GM19240 (cell line): ENCODE measurements around the gene SH3BP2.

Source experiments
- DNase-seq: peaks from one replicate; pipeline ENCODE4 v3.0.0; 2011; ENCODE audit warnings: low spot score; ENCODE audit not compliant: insufficient read length

Gene SH3BP2

DNA sequence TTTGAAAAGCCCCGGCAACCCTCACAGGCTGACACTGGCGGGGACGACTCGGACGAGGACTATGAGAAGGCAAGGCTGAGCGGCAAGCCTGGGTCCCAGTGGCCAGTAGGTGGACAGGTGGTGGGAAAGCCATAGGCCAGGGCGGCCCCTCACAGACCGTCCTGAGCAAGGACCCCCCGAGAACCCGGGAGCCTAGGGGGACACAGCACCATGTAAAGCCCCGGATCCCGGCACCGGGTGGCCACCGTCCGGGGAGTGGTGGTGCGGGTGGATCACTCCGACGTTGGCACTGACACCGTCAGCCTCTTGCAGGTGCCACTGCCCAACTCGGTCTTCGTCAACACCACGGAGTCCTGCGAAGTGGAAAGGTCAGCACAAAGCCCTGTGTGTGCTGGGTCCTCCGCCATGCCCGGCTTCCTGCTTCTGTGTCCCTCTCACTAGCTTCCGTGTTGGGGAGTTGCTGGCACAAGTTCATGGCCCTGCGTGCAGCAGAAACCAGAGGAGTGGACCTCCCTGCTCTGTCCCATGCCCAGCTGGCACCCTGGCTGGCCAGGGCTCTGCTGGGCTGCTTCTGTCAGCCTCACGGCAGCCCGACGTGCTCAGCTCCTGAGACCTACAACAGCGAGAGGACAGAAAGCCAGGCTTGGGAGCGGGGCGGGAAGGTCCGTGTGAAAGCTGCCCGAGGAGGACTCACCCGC lies 38.9 kb downstream of the SH3BP2 start:
- DNase-seq: no peak

DNA sequence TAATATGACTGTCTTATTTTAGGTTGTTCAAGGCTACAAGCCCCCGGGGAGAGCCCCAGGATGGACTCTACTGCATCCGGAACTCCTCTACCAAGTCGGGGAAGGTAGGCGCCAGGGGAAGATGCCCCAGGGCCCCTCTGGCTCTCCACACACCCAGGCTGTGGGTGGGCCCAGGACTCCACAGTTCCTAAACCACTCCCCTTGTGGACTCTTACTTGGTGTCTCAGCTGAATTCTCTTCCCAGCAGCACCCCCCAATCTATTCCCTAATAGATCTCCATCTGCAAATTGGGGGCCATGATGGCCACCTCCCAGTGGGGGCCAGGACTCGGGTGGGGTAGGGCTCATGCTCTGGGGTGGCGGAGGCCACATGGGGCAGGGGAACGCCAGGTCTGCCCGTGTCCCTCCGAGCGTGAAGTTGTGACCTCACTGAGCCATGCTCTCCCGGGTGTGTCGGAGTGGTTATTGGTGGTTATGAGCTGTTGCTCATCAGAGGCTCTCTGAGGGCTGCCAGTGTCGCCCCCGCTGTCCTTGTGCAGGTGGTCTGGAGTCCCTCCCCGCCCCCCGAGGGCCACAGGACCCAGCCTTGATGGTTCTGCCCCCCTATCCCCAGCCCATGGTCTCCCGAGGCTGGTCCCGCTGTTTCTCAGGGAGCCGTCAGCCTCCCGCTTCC lies 39.6 kb downstream of the SH3BP2 start:
- no peak for DNase-seq

DNA sequence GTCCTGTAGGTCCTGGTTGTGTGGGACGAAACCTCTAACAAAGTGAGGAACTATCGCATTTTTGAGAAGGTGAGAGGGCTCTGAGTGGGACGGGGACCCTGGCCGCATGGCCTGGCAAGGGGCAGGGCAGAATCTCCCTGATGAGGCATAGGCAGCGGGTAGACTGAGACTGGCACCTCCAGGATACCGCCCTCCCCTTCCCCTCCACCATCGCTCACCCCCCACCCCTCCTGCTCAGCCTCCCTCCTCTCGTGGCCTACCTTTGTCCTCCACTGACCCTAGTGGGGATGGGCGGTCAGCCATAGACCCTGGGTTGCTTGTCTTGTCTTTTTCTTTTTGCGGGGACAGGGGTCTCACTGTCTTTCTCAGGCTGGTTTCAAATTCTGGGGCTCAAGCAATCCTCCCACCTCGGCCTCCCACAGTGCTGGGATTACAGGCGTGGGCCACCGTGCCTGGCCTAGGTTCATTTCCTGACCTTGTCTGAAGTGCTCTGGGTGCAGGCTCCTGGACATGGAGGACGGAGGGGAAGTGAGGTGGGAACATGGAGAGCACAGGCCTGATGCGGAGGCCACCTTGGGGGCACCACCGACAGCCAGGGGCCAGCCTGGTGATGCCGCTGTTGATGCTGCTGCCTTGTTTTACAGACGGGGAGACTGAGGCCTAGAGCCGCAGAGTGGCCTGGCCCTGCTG lies 40.2 kb downstream of the SH3BP2 start:
- no peak for DNase-seq

DNA sequence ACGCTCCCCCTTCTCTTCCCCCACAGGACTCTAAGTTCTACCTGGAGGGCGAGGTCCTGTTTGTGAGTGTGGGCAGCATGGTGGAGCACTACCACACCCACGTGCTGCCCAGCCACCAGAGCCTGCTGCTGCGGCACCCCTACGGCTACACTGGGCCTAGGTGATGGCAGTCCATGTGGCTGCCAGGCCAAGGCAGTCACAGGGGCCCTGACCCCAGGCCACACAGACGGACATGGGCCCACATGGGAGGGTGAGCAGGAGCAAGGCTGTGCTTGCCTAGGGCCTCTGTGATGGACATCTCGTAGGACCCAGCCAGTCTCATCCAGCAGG lies 40.8 kb downstream of the SH3BP2 start:
- no peak for DNase-seq

DNA sequence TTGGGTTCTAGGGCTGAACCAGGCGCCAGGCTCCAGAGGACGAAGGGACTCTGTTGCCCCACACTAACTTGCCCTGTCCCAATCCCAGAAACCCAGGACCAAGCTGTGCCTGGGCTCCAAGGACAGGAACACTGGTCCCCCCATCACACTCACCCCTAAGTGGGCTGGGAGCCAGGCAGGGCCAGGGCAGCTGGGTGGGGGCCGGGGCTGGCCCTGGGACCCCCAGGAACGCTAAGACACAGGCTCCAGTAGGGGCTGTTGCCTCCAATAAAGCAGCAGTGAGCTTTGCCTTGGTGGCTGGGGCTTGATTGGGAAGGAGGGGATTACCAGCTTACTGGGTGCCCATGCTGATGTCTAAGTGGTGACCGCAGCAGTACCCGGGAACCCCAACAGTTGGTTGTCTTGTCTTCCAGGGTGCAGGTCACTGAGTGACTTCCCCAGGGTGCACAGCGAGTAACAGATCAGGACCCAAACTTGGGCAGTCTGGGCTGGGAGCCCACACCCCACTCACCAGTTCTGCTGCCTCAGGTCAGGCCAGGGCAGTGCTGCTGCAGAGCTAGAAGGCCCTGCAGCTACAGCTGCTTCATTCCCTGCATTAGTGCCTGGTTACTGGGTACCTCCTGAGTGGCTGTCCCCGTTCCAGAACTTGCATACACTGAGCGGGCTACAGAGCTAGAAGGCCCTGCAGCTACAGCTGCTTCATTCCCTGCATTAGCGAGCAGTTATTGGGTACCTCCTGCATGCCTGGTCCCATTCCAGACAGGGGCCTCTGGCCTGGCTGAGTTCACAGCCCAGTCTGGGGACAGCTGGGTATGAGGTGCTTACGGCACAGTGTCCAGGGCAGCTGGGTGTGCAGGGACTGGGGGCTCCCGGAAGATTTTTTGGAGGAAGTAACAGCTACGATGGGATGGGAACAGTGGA lies 41.4 kb downstream of the SH3BP2 start:
- no peak for DNase-seq

DNA sequence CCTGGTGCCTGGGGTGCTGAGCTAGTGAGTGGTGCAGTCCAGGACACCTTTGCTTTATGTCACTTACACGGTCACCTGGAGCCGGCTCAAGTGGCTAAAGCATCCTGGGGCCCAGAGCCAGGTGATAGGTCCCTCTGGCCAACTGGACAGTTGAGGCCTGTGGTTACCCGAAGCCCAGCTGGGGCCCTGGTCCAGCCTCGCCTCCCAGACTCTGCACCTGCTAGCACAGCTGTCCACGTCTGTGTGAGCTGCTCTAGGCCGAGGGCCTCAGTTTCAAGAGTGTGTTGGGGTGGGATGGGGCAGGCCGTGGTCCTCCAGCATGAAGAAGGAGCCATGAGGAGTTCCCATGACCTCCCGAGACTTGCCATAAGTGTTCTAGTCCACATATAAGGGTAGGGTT lies 43.1 kb downstream of the SH3BP2 start:
- no peak for DNase-seq

DNA sequence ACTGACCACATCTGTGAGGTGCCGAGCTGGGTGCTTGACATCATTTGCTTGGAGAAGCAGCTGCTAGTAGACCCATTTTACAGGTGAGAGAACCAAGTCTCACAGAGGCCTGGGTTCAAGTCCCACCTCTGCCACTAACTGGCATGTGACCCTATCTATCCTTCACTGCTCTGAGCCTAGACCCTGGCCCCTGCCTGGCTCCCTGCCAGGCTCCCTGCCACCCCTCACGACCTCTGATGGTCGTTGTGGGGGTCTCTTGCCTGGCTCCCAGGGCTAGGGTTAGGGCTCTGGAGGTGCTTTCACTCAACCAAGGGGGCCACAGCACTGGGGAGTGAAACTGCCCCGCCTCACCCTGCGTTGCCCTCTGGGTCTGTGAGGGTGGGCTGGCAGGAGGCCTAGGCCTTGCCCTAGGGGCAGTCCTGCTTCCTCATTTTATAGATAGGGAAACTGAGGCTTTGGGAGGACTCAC lies 43.5 kb downstream of the SH3BP2 start:
- DNase-seq: no peak

DNA sequence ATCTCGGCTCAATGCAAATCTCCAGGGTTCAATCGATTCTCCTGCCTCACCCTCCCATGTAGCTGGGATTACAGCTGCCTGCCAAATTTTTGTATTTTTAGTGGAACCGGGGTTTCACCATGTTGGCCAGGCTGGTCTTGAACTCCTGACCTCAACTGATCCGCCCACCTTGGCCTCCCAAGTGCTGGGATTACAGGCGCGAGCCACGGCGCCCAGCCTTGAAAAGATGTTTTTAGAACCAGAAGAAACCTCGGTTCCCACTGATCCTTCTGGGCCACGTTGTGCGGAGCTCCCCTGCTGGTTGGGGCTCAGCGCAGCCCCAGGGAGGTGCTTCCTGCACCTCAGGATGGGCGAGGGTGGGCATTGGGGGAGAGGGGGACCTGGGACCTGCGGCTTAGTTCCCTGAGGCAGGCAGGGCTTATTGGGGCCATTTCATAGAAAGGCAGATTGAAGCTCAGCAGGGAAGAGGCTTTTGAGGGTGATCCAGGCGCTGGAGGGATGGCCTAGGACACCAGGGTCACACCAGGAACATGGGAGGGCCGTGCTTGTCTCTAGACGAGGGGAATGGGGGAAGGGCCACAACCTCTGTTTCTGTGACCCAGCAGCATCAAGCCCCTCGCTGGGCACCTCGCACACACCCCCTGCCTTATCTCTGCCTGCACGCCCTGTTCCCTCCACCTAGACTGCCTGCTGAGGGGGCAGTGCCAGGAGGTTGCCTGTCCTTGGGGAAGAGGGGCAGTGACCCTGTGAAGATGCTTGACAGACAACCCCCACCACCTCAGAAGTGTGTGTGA lies 44.4 kb downstream of the SH3BP2 start:
- DNase-seq: no peak

DNA sequence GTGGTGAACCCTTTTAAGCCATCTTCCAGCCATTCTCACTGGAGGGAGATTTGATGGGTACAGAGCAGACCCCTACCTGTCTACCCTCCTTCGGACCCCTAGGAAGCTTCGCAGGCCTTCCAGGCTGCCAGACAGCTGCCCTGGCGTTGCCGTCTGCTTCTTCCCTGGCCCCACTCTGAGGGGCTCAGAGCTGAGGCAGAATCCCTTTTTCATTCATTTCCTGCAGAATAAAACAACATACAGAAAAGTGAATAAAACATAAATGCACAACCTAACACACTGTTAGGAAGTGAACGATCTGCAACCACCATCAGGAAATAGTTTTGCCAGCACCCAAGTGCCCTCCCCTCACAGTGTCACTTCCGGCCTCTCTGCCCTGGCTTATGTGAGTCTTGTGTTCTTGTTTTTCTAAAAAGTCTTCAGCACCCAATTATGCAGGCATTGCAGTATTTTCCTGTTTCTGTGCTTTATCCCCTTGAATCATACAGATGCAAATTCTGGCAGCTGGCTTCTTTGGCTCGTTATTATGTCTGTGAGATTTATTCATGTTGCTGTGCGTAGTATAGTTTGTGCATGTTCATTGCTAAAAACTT lies 45.1 kb downstream of the SH3BP2 start:
- DNase-seq: no peak

DNA sequence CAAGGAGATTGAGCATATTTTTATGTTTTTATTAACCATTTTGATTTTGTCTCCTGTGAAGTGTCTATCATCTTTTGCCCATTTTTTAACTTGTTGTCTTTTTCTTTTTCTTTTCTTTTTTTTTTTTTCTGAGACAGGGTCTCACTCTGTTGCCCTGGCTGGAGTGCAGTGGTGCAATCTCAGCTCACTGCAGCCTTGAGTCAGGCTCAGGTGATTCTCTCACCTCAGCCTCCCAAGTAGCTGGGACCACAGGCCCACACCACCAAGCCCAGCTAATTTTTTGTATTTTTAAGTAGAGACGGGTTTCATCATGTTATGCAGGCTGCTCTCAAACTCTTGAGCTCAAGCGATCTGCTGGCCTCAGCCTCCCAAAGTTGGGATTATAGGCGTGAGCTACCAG lies 46.2 kb downstream of the SH3BP2 start:
- no peak for DNase-seq

DNA sequence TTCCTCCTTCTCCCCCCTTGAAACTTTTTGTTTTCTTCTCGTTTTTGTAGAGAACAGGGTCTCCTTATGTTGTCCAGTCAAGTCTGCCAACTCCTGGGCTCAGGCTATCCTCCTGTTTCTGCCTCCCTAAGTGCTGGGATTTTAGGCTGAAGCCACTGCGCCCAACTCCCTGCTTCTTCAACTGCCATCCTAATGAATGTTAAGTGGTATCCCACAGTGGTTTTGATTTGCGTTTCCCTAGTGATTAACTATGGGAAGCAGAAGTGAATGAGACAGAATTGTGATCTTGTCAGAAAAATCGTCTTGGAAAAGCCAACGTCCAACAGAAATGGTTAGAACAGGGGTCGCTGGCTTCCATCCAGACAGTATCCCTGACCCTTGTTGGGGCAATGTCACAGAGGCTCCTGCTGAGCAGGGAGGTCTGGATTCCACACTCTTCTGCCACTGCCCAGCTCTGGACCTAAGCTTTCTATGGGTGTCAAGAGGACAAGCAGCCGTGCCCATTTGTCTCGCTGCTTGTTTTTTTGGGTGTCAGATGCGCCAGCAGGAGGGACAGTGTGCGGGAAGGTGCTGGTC lies 49.9 kb downstream of the SH3BP2 start:
- DNase-seq: no peak

DNA sequence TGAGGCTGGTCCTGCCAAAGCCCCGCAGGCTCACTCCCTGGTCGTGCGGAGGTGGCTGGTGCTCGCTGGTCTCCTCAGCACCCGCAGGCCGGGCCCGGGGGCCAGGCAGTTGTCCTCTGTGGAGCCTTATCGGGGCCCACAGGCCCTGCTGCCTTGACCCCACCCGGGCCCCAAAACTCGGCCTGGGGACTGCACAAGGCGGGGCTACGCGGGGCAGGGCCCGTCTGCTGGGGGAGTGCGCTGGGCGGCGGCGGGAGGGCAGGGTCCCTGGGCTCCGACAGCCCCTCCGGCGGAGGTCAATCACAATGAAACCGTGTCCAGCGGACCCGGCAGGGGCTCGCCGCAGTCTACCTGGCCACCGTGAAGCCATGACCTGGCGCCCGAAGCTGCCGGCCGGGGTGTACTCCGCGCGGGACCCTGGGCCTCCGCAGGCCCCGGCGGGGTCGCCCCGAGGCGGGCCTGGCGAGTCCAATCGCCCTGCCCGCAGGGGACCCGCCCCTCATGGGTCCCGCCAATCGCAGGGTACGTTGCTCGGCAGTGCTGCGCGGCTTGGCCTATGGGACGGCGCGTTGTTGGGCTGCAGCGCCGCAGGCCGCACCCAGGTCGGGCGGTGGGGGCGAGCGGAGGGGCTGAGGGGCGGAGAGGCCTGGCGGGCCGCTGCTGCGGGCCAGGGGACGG lies 50.5 kb downstream of the SH3BP2 start, which contains the start of gene ADD1:
ADD1 (plus strand) TSS at position 582 of the 678 bp plus-strand sequence. CDS start 32,072 bp downstream, outside the sequence.
- DNase-seq: peak; percentile 81

DNA sequence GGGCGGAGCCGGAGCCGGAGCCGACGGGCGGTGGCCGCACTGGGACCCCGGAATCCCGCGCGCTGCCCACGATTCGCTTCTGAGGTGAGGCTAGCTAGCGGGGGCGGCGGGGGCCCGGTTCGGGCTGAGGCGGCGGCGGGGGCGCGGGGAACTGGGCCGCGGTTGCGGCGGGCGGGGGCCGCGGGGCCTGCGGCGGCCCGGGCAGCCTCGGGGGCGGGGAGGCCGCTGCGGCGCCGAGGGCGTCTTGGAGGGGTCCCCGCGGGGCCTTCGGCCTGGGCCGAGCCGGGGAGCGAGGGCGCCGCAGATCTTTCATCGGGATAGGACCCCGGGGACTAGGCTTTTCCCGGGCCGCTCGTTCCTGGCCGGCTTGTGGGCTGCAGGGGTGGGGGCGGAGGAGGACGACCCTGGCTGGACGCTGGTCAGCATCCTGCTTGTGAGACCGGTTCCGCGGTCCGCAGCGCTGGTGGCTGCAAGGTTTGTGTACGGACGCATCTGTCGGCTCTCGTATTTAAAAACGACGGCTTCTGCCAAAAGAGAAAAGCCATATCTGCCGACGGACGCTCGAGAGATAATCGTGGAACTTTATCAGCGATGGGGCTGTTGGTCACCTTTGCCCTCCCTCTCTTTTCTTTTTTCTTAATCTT lies 51.2 kb downstream of the SH3BP2 start:
- no peak for DNase-seq

DNA sequence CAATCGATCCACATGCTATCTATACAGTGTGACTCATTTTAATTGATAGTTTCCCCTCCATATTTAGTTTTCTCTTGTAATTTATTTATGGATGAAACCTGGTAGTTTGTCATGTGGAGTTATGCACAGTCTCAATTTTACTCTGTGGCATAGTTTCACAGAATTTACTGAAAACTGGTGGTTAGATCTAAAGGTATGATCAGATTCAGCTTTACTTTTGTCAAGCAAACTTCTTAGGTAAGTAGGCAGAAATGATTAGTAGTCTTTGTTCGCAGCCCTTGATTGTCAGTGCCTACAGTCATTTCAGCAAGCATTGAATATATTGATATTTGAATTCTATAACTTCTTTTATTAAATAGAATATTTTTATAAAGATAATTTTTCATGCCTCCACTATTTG lies 53.3 kb downstream of the SH3BP2 start:
- no peak for DNase-seq

DNA sequence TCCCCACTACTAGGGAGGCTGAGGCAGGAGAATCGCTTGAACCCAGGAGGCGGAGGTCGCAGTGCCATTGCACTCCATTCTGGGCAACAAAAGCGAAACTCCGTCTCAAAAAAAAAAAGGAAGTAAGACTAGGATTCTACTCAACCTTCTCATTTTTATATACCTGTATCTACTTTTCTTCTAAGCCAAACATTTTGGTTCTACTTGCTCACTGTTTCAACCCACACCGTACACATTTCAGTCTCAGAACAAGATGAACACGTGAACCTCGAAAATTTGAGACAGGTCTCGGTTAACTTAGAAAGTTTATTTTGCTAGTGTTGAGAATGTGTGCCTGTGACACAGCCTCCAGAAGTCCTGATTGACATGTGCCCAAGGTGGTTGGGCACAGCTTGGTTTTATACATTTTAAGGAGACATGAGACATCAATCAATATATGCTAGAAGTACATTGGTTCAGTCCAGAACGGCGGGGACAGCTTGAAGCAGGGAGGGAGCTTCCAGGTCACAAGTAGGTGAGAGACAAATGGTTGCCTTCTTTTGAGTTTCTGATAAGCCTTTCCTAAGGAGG lies 54.5 kb downstream of the SH3BP2 start:
- DNase-seq: no peak

DNA sequence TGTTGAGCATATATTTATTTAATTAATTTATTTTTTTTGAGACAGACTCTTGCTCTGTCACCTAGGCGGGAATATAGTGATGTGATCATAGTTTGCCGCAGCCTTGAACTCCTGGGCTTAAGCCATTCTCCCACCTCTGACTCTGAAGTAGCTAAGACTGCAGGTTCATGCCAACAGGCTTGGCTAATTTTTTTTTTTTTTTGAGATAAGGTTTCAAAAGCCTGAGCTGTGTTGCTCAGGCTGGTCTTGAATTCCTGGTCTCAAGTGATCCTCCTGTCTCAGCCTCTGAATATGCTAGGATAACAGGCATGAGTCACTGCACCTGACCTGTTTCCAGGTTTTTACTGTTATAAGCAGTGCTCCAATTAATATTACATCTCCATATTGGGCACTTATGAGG lies 55.6 kb downstream of the SH3BP2 start:
- no peak for DNase-seq

DNA sequence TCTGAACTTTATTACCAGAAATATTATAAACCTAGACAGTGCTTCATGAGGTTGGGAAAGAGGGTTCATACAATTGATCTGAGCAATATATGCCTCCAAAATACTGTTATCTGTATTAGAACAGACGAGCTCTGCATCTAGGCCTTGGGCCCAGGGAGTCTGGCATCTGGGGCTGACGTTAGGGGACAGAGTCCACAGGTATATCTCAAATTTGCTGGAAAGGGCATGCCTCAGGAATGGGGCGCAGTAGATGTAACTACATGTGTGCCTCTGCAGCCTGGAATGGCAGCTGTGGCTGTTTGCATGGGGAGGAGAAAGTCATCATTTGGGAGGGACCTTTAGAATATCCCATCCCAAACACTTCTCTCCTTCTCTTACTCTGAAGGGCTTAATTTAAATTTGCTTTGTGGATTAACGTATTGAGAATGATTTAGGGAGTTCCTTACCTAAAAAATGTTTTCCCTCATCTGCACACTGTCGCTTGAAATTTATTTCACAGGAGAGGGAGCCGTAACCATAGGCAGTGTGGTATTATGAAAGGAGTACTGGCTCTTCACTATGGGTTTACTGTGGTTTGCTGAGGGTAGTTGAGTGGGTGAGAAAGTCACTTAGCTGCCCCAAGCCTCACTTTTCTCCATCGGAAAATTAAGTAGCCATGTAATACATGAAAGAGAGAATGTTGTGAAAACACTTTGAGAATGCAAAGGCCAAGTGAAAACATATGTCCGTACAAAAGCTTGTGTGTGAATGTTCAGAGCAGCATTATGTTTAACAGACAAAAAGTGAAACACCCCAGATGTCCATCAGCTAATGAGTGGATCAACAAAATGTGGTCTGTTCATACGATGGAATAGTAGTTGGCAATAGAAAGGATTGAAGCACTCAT lies 56.6 kb downstream of the SH3BP2 start:
- DNase-seq: no peak
